Esophagus squamous epithelium (tissue), 5 donors: ENCODE results near the gene FOSB. TPM values are rescaled to one million over a fixed set of nuclear protein-coding genes. Genes with fewer than 3 reads are reported as not detected.

Source experiments
- DNase-seq: peaks from one replicate; lab custom pipeline; 2025; lab: John Stamatoyannopoulos, UW
- H3K27ac ChIP-seq, 4 donors: fragments of 200-600 bp; sonication (generic); one replicate each; pipeline ENCODE4 v1.5.1; 2016 to 2019; ENCODE audit warnings: mild to moderate bottlenecking in 1 of 4
- H3K27me3 ChIP-seq, 4 donors: fragments of 200-600 bp; sonication (generic); 1 replicate in 3 of 4; 2 replicates in 1 of 4; pipeline versions ENCODE4 v1.5.1 to v1.6.0; 2017 to 2021; ENCODE audit warnings: antibody characterized with exemption in 1 of 4
- H3K36me3 ChIP-seq, 3 donors: fragments of 200-600 bp; sonication (generic); one replicate each; pipeline ENCODE4 v1.5.1; 2016 to 2019
- H3K4me1 ChIP-seq, 3 donors: fragments of 200-600 bp; sonication (generic); one replicate each; pipeline ENCODE4 v1.5.1; 2017 to 2019
- H3K4me3 ChIP-seq, 4 donors: fragments of 200-600 bp; sonication (generic); 1 replicate in 3 of 4; 2 replicates in 1 of 4; pipeline ENCODE4 v1.5.1; 2016 to 2019; ENCODE audit warnings: mild to moderate bottlenecking in 2 of 4, moderate library complexity in 1 of 4
- H3K9me3 ChIP-seq, 3 donors: fragments of 200-600 bp; sonication (generic); one replicate each; pipeline ENCODE4 v1.5.1; 2016 to 2019
- POLR2A ChIP-seq, 4 donors: fragments of 450-650 bp; IDR thresholded peaks; one replicate each; pipeline ENCODE4 v1.6.1; 2017; ENCODE audit warnings: antibody characterized with exemption in 4 of 4, mild to moderate bottlenecking in 4 of 4, moderate library complexity in 3 of 4
- WGBS, 2 donors: methylation state at CpG; one replicate each; pipeline ENCODE4 v1.1.5; 2018; 5-methylcytosine and 5-hydroxymethylcytosine counted together
- intact Hi-C: fragments of 100-400 bp; cut with DNase I; formaldehyde crosslinking; loops from one replicate; pipeline ENCODE4 v1.15.0; 2022
- total RNA-seq, 4 donors: library from RNA; depleted of rRNA; stranded (reverse); fragments of >200 nt; gene quantifications; one replicate each; pipeline ENCODE4 v1.1.0, GENCODE V29; 2016
- TF ChIP-seq, protein P1 (sequence below), 6 experiments: fragments of 450-650 bp in 4 of 6; fragments of 200-600 bp in 2 of 6; sonication (generic) in 2 of 6; IDR thresholded peaks; one replicate each; pipeline ENCODE4 v1.5.1; 2016 to 2019; ENCODE audit warnings: antibody characterized with exemption in 6 of 6, mild to moderate bottlenecking in 4 of 6, moderate library complexity in 4 of 6
- donor health status: DM: yes; HTN: yes; CAD: no.

Gene FOSB
- total RNA-seq, 4 donors from 2014 or later, result 1.7 to 4.6 (median 2.5) TPM

DNA sequence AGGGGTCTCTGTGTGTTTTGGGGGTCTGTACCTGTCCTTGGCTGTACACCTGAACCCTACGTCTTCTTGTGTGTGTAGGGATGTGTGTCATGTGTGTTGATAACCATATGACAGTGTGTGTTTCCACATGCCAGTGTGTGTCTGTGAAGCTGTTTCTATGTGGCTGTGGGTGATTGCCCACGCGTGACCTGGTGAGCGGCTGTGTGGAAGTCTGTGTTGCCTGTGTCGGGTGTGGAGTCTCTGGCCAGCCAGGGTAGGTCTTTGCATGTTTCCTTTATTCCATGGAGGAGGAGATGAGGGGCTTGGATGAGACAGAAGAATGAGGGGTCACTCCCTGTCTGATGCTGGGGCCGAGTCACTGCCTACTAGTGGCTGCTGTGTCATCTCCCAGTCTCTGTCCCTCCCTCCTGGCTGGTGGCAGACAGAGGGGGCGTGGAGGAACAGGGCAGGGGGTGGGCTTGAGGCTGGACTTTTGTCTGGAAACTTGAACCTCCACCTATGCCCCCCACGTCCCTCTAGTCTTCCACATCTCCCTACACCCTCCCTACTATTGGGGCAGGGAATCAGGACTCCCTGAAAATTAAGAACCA is 2.8 kb upstream of the FOSB start:
- intact Hi-C loops, result no loop called here
- WGBS, 2 donors, result 46 to 58% methylated on average over 2 of the region's 8 CpGs
- H3K9me3 ChIP-seq, result no peaks in the 10 kb centered on the region

DNA sequence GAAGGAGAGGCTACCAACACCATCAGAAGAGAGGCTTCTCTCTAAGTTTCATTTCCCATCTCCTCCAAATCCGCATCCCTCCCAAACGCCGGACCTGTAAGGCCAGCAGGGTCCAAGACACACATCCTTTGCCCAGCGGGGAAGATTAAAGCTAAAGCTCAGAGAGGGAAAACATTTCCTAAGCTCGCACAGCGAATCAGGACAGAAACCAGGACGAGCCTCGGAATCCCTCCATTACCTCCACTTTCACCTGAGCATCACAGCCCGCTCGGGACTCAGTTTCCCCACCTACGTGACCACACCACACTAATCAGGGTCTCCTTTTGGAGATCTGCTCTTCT is 711 bp upstream of the FOSB start:
- H3K27me3 ChIP-seq, result peaks cover 0 to 7% (median 0%) of the 10 kb centered on the region in 4 donors
- intact Hi-C loops, result no loop called here
- no peak for DNase-seq

More for the DNA sequence above, 2.8 kb upstream of the FOSB start:
- no peaks in the 10 kb centered on the region for H3K36me3 ChIP-seq
- no peak for TF ChIP-seq POLR2A (IDR thresholded peaks at IDR 0.05)
- TF ChIP-seq, protein P1, sequence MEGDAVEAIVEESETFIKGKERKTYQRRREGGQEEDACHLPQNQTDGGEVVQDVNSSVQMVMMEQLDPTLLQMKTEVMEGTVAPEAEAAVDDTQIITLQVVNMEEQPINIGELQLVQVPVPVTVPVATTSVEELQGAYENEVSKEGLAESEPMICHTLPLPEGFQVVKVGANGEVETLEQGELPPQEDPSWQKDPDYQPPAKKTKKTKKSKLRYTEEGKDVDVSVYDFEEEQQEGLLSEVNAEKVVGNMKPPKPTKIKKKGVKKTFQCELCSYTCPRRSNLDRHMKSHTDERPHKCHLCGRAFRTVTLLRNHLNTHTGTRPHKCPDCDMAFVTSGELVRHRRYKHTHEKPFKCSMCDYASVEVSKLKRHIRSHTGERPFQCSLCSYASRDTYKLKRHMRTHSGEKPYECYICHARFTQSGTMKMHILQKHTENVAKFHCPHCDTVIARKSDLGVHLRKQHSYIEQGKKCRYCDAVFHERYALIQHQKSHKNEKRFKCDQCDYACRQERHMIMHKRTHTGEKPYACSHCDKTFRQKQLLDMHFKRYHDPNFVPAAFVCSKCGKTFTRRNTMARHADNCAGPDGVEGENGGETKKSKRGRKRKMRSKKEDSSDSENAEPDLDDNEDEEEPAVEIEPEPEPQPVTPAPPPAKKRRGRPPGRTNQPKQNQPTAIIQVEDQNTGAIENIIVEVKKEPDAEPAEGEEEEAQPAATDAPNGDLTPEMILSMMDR (IDR thresholded peaks at IDR 0.05), result no peak
- H3K27me3 ChIP-seq, result peaks cover 0 to 7% (median 0%) of the 10 kb centered on the region in 4 donors
- no peak overlapping the region for H3K27ac ChIP-seq
- DNase-seq, result no peak
- H3K4me1 ChIP-seq, result peaks cover 15 to 30% (median 16%) of the 10 kb centered on the region in 3 donors
- H3K4me3 ChIP-seq, result no peak overlapping the region

DNA sequence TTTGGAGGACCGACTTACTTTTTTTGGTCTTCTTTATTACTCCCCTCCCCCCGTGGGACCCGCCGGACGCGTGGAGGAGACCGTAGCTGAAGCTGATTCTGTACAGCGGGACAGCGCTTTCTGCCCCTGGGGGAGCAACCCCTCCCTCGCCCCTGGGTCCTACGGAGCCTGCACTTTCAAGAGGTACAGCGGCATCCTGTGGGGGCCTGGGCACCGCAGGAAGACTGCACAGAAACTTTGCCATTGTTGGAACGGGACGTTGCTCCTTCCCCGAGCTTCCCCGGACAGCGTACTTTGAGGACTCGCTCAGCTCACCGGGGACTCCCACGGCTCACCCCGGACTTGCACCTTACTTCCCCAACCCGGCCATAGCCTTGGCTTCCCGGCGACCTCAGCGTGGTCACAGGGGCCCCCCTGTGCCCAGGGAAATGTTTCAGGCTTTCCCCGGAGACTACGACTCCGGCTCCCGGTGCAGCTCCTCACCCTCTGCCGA is 409 bp downstream of the FOSB start:
- H3K27ac ChIP-seq, result peak overlapping the region; percentile 98 to 99 (median 98)
- peaks cover 0 to 7% (median 0%) of the 10 kb centered on the region in 4 donors for H3K27me3 ChIP-seq
- no peaks in the 10 kb centered on the region for H3K9me3 ChIP-seq
- H3K4me3 ChIP-seq, result peak overlapping the region; percentile 61 to 84 (median 78)
- intact Hi-C loops, result no loop called here
- TF ChIP-seq, protein P1 (IDR thresholded peaks at IDR 0.05), result no peak
- no peak for TF ChIP-seq POLR2A (IDR thresholded peaks at IDR 0.05)
- WGBS, 2 donors, result 0 to 2% methylated on average over 9 to 19 of the region's 31 CpGs
- H3K36me3 ChIP-seq, result no peaks in the 10 kb centered on the region
- no peak for DNase-seq
- H3K4me1 ChIP-seq, result peaks cover 23 to 41% (median 23%) of the 10 kb centered on the region in 3 donors

More for the DNA sequence above, 711 bp upstream of the FOSB start:
- Histone ChIP-seq H3K4me3 (peak overlapping the region; percentile 61 to 84 (median 78)), H3K4me1 (peaks cover 23 to 41% (median 23%) of the 10 kb centered on the region in 3 donors), H3K27ac (peak overlapping the region; percentile 98 to 99 (median 98)), H3K36me3 (no peaks in the 10 kb centered on the region), H3K9me3 (no peaks in the 10 kb centered on the region)
- 0% methylated on average over 9 of the region's 11 CpGs for WGBS, 2 donors
- TF ChIP-seq, protein P1 (IDR thresholded peaks at IDR 0.05), result no peak
- TF ChIP-seq POLR2A (IDR thresholded peaks at IDR 0.05), result no peak

DNA sequence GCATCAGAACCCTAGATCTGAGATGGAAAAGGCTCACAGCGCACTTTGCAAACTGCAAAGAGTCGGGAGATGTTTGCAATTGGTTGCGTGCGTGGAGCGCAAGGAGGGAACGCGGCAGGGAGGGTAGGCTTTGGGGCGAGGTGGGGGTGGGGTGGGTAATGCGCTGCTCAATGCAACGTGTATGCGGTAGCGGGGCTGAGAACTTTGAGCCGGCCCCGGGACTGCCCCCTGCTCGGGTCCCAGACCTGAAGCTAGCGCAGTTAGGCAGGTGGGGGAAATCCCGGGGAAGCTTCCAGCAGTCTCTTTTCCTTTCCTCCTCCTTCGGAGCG is 971 bp downstream of the FOSB start:
- intact Hi-C loops, result no loop called here
- H3K9me3 ChIP-seq, result no peaks in the 10 kb centered on the region
- H3K36me3 ChIP-seq, result no peaks in the 10 kb centered on the region
- peaks cover 23 to 41% (median 23%) of the 10 kb centered on the region in 3 donors for H3K4me1 ChIP-seq
- peak overlapping the region; percentile 61 to 84 (median 78) for H3K4me3 ChIP-seq
- 0 to 1% methylated on average over 14 to 15 of the region's 19 CpGs for WGBS, 2 donors
- H3K27ac ChIP-seq, result peak overlapping the region; percentile 98 to 99 (median 98)
- peaks cover 0 to 7% (median 0%) of the 10 kb centered on the region in 4 donors for H3K27me3 ChIP-seq
- TF ChIP-seq, protein P1 (IDR thresholded peaks at IDR 0.05), result no peak
- TF ChIP-seq POLR2A (IDR thresholded peaks at IDR 0.05), result no peak
- DNase-seq, result no peak

DNA sequence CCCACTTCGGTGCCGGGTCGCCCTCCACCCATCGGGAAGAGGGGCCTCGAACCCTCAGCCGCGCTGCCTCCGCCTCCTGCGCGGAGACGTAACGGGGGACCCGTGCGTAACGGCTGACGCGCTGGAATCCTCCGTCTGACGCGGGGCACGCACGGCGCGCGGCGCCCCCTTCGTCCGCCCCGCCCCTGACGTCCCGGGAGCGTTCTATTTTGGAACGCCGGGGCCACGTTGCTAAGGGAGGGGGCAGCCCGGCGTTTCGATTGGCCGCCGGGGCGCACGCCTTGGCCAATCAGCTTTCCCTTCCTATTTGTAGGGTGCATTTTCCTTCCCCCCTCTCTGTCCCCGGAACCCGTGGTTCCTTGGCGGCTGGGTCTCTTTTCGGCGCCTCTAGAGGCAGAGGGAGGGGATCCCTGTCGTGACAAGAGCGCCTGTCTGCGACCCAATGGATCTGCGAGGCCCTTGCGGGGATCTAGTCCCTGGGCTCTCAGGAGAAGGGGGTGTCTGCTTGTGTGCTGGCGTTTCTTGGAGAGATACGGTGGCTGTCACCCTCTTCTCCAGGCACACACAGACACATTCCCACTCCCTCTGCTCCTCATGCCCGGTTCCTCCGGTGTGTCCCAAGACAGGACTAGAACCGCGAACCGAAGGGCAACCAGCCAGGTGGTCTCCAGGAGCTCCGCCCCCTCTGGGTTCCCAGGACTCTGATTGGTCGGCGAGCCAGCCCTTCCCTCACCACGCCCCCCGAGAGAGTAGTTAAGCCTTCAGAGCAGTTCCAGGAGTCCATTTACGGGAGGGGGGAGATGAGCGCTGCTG is 1.5 kb downstream of the FOSB start:
- Histone ChIP-seq H3K4me1 (peaks cover 23 to 41% (median 23%) of the 10 kb centered on the region in 3 donors), H3K27ac (peak overlapping the region; percentile 98 to 99 (median 98)), H3K27me3 (peaks cover 0 to 7% (median 0%) of the 10 kb centered on the region in 4 donors), H3K36me3 (no peaks in the 10 kb centered on the region), H3K4me3 (peak overlapping the region; percentile 61 to 84 (median 78)), H3K9me3 (no peaks in the 10 kb centered on the region)
- peak in 3 of 4 donors; percentile 64 to 89 (median 72) for TF ChIP-seq POLR2A (IDR thresholded peaks at IDR 0.05)
- TF ChIP-seq, protein P1 (IDR thresholded peaks at IDR 0.05), result no peak
- peak; percentile 62 for DNase-seq
- WGBS, 2 donors, result 0% methylated on average over 9 to 12 of the region's 66 CpGs
- intact Hi-C loops, result no loop called here
